ENCODE results near the gene AKT1S1.

The AKT1S1 gene

DNA sequence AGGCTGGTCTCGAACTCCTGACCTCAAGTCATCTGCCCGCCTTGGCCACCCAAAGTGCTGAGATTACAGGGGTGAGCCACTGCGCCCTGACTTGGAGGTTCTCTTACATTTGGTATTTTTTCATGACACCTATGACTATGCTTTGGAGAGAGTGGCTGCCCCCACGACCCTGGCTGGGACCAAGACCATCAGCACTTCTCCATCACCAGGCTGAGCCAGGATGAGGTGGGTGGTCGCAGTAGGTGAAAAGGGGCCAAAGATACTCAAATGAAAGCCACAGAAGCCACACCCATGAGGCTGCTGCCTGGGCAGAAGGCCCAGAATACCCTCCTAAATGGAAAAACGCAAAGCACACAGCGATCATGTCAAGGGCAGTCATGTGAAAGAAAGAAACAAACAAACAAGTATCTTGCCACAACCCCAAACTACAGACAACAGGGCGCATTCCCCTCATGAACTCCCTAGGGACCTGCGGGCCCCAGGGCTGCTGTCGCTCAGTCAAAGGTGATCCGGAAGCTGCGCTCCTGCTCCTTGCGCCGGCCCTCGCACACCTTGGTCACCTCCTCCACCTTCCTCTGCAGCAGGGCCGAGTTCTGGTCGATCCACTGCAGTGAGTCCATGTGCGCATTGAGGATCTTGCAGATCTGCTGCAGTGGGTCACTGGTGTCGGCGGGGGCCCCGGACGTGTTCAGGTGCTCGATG lies 30.7 kb upstream of the AKT1S1 start:
- no peak for DNase-seq

GRCh38 chr19:49906879-49907564 lies 29.9 kb upstream of the AKT1S1 start:
- no peak for DNase-seq

DNA sequence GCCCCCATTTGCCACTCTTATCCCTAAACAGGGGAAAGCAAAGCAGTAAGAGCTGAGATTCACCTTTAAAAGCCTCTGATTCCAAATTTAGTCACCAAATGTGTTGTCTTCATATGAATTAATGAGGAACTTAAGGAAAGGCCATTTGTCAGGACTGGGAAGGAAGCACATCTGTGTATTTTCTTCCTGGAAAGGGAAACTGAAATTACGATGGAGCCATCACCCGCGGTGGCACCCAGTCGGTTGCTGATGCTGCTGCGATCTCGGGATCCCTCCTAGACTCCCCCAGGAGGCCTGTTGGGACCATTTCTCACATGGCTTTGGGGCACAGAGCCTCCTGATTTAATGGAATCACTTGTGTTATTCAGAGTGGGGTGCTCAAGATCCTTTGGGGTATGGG lies 27.0 kb upstream of the AKT1S1 start:
- no peak for DNase-seq

DNA sequence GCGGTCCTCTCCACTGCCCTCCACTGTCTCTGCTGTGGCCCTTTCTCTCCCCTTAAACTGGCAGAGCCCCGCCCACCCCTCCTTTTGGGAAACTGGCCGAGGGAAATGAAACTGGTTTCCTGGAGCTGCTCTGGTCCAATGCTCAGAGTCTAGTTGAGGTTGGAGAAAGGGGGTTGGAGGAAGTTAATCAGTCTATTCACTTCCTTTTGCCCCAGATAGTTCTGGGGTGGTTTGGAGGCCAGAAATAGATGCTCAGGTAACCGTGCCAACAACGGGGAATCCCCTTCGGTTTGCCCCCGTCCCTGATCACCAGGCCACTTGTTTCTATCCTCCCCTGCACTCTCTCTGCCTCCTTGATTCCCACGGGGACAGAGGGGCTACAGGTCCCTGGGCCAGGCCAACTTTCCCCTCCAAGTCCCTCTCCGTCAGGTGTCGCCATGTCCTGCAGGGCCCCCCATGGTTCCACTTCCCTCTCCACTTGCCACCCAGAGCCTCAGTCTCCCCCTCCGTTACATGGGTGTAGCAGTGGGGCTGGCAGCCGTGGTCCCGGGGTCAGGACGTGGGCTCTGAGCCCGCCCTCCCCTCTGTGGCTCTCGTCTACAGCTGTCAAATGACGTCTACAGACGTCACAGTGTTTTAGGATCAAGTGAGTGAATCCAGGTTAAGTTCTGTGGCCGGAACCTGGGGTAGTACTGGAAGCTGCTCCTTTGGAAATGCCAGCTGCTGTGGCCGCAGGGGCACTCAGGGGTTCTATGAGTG lies 19.9 kb upstream of the AKT1S1 start, which contains the start of gene IL4I1:
Gene IL4I1 (minus strand): TSS at position 25 of the 759 bp plus-strand sequence. CDS start 727 bp downstream, outside the sequence.
- DNase-seq, result no peak

DNA sequence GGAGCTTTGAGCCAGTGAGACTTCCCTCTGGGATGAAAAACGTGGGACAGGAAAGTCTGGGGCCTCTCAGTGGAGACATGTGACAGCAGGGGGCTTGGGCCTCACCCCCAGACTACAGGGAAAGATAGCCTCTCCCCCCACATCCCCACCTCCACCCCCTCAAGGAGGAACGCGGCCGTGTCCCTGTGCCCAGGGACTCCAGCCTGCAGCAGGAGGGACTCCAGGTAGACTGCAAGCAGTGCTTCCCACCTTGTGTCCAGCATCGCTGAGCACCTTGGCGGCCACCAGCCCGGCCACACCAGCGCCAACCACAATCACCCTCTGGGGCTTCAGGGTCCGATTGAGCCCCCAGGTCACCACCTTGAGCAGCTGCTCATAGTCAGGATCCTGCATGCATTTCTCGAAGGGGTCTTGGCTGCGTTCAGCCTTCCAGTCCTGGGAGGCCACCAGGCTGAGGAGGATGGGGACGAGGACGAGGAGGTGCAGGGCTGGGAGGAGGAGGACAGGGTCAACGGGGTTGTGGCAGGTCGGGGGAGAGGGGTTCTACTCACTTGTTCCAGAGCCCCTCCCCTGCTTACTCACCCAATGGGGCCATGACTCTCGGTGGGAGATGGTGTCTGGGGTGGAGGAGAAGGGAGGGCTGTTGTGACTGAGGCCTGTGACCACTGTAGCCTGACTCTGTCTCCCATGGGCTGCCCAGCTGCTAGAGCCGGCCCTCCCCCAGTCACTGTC lies 18.6 kb upstream of the AKT1S1 start:
- no peak for DNase-seq

DNA sequence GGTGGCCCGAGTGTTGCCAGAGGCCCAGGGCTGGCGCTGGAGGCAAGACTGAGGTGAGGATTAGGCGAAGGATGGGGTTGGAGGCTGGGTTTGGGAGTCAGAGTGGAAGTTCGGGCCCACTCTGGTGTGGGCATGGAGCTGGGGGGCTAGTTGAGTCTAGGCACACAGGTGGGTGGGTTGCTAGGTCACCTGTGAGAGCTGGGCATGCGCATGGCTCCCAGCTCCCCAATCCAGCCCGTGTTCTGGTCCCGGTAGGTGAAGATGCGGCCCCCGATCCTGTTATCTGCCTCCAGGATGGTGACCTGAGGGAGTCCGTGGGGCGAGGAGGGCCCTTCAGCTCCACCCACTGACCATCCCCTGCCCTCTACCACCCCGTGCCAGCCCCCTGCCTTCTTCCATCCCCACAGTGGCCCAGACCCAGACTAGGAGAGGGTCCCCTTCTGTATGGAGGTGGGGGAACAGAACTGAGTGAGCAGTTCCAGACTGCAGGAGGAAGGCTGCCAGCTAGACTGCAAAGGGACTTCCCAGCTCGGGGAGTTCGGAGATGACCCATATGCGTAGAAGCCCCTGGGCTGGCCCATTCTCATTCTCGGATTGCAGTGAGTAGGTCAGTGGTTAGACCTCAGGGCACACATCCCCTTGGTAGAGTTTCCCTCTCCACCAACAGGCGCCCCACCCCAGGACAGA lies 17.9 kb upstream of the AKT1S1 start:
- no peak for DNase-seq

DNA sequence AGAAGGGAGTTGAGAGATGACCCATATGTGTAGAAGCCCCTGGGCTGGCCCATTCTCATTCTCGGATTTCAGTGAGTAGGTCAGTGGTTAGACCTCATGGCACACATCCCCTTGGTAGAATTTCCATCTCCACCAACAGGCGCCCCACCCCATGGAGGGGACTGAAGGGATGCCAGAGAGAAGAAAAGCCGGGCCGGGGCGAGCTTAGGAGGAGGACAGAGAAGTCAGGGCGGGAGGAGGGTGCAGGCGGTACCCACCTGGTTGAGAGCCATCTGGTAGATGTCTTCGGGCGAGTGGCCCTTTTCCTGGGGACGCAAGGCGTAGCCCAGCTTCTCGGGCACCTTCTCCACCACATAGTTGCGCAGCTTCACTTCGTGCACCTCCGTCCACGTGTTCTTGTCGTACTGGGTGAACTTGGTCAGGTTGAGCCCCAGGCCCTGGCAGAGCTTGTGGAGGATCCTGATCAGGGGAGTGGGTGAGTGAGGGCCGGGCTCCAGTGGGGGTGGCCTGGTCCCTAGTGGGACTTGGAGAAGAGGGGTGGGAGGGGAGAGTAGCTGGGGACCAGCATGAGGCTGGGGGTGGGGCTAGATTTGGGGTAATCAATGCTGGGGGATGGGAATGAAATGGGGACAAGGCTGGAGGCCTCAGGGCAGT lies 17.0 kb upstream of the AKT1S1 start:
- no peak for DNase-seq

DNA sequence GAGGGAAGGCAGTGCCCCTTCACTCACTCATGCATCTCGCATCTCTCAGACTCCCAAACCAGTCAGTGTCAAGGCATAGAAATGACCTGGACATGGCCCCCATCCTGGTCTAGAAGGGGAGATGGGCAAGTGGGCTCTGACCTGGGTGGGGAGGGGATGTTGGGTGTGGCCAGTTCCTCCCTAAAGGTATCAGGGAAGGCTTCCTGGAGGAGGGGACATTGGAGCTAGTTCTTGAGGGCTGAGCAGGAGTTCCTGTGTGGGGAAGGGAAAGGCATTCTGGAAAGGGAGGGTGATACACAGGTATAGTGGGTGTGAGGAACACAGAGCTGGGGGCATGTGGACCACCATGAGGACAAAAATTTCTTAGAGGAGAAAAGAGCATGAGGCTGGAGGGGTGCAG lies 15.6 kb upstream of the AKT1S1 start:
- DNase-seq, result no peak

GRCh38 chr19:49891393-49891792 lies 14.2 kb upstream of the AKT1S1 start:
- no peak for DNase-seq

DNA sequence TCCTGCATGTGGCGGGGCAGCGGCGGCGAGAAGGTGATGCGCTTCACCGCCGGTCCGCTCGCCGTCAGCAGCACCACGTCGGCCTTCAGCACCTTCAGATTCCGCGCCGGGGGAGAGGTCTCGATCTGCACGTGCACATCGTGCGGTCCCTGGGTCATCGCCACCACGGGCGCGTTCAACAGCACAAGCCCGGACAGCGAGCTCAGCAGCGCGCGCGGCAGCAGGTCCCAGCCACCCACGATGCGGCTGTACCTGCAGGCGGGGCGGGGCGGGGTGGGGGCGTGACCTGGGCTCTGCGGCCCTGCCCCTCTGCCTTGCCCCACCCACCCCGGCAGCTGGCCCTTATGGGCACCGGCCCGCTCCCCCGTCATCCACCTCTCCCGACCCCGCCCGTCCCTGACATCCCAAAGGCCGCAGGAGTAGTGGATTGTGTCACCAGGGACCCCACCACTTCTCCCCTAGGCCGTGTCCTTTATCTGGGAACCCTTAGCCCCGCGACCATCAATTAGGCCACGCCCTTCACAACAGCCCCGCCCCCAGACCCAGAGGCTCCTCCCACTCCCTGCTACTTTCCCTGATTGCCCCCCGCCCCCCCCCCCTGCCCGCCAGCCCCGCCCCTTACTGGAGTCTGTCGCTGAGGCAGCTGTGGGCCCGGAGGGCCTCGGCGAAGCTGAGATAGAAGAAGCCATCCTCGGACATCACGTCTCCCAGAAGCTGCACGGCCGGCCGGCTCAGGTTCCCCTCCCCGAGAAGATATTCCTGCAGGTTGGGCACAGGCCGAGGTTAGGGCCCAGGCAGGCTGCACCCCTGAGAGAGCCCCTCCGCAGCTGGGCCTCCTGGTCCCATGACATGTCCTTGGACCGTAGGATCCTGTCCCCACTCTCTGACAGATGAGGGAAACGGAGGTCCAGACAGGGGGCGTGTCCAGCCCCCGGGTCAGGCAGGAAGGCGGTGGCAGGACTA lies 13.5 kb upstream of the AKT1S1 start:
- DNase-seq, result no peak

DNA sequence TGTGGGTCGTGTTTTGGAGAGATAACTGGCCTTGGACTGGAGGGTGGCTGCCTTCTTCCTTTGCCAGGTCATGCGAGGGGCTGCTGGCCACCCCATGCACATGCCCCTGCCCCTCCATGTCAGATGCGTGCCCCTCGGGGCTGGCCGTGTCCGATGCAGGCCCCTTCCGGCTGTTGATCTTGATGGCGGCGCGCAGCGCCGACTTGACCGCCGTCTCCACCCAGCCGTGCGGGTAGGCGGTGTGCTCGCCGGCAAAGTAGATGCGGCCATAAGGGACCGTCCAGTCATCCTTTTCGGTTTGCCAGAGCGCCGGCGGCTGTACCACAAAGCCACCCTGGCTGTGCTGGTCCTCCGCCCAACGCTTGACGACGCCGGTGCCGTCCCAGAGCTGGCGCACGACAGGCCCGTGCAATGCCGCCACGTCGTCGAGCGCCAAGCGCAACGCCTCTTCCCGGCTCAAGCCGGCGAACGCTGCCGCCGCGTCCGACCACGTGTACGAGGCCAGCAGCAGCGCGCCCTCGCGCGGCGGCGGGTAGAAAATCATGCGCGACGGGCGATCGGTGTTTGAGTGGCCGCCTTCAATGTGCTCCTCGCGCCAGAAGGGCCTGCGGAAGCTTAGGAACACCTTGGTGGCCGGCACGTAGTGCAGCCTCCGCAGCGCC lies 12.7 kb upstream of the AKT1S1 start:
- no peak for DNase-seq

DNA sequence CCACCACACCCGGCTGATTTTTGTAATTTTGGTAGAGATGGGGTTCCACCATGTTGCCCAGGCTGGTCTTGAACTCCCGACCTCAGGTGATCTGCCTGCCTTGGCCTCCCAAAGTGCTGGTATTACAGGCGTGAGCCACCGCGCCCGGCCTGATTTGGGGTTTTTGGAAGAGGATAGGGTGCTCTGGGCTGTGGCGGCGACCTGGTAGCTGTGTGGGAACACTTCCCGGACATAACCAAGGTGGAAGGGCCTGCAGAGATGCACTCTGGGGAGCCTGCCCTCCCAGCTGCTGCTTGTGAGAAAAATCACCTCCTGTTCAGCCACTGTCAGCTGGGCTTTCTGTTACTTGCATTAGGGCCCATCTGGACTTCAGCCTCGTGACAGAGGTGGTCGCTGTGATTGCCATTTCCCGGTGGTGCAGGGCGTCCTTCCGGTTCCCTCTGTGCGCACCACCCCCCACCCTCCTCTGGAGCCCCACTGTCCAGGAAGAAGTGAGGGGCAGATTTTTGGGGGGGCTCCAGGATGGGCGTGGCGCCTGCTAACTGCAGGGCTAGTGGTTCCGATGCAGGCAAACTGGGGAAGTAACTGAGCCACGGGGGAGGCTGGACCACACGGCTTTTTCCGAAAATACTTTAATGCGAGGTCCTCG lies 12.0 kb upstream of the AKT1S1 start:
- no peak for DNase-seq

DNA sequence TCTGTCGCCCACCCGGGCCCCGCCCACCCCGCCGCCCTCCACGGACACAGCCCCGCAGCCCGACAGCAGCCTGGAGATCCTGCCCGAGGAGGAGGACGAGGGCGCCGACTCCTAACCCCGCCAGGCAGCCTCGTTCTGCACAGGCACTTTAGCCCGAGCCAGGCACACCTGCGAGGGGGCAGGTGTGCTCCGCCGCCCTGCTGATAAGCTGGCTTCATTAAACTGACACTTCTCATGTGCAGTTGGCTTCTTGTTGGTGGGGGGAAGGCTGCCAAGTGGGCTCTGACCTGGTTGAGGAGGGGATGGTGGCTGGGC lies 11.3 kb upstream of the AKT1S1 start:
- no peak for DNase-seq

- DNase-seq, result no peak
Observed at GRCh38 chr19:49887665-49888509, 10.7 kb upstream of the AKT1S1 start.

DNA sequence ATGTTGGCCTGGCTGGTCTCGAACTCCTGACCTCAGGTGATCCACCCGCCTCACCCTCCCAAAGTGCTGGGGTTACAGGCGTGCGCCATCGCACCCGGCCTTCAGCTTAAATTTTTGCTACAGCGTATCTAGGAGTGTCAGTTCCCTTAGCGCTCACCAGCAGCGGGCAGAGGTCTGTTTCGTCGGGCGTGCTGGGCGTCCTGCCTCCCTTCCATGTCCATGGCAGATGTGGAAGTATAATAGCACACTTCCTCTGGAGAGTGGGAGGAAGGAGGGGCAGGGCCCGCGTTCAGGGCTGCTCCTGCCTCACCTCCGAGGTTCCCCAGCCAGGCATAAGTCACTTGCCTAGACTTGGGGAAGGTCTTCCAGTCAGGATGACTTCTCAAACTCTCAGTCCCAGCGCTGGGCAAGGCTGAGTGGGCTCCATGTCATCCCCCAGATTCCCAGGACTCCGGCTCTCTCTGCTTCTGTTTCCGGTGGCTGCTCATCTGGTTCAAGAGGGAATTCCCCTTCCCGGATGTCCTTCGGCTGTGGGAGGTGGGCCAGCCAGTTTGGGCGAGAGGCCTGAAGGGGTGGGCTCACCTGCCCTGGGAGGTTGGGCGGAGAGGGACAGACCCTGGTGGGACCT lies 10.0 kb upstream of the AKT1S1 start:
- no peak for DNase-seq

- no peak for DNase-seq
Observed at GRCh38 chr19:49884760-49885159, 7.6 kb upstream of the AKT1S1 start.

DNA sequence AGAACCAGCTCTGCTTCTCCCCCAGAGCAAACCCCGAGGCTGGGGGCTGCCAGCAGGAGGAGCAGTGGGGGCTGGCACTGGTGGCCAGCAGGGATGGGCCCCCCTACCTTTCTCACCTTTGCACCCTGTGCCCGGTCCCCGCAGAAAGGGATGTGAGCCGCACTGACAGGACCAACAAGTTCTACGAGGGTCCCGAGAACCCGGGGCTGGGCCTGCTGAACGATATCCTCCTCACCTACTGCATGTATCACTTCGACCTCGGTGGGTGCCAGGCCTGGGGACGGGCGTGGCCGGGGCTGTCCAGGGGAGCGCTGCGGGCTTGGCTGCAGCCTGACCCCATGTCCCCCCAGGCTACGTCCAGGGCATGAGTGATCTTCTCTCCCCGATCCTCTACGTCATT lies 7.0 kb upstream of the AKT1S1 start:
- DNase-seq, result no peak

DNA sequence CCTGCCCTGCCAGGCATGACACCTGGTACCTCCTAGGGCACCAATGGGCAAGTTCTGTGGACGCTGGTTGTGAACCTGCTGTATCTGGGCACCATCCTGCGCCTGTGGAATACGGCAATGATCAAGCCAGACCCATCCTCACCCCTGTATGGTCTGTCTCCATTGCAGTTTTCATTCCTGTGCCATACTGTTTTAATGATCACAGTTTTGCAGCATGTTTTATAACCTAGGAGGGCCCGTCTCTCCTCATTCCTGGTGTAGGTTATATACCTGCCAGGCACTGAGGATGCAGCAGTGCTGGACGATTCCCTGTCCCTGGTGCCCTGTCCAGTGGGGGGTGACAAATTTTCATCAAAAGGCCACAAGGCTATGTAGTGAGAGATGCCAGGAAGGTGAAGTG lies 5.9 kb upstream of the AKT1S1 start:
- DNase-seq, result no peak
